PC-3 (cell line): ENCODE data around the gene UNC93A. TPM values are rescaled to one million over a fixed set of nuclear protein-coding genes. Genes with fewer than 3 reads are reported as not detected.
"Not testable (repeated sequence)": the region's sequence is repeated elsewhere in the genome, so short reads cannot be mapped to it uniquely, and the experiment has no call there.

ENCODE experiments used
- ATAC-seq: fragments of 200-7000 bp; cut with Tn5 transposase; 2 replicates; pipeline ENCODE4 v1.9.1; 2020; ENCODE audit warnings: mild to moderate bottlenecking, moderate library complexity
- BruUV-seq: library from RNA; stranded (reverse); fragments of 400-500 nt; replicated peaks from 2 replicates; lab custom pipeline; 2021; lab: Mats Ljungman, UMichigan
- CTCF ChIA-PET: fragments of 300-600 bp; sonication (Branson Sonifier 250); formaldehyde crosslinking; loops from one replicate; lab custom pipeline; 2022; ENCODE audit warnings: antibody characterized with exemption; lab: Charles Lee
- POLR2A ChIA-PET: fragments of 300-600 bp; sonication (Branson Sonifier 250); formaldehyde crosslinking; loops from one replicate; lab custom pipeline; 2022; ENCODE audit warnings: antibody characterized with exemption; ENCODE audit not compliant: unreplicated experiment; lab: Charles Lee
- DNase-seq: peaks from one replicate; pipeline ENCODE4 v3.0.0-alpha.2; 2015
- H2AFZ ChIP-seq: fragments of 300-600 bp; sonication (generic); 2 replicates; pipeline ENCODE4 v1.6.0; 2016; ENCODE audit warnings: antibody characterized with exemption, low read length
- H3F3A ChIP-seq: fragments of 300-600 bp; sonication (generic); one replicate; pipeline ENCODE4 v1.6.0; 2017; ENCODE audit warnings: antibody characterized with exemption, low read length, control low read depth, mild to moderate bottlenecking; ENCODE audit not compliant: unreplicated experiment
- H3K27ac ChIP-seq: fragments of 300-600 bp; sonication (generic); 2 replicates; pipeline ENCODE4 v1.5.1; 2016; ENCODE audit warnings: mild to moderate bottlenecking, low read length
- H3K27me3 ChIP-seq: fragments of 300-600 bp; sonication (generic); 2 replicates; pipeline ENCODE4 v1.6.1; 2016; ENCODE audit warnings: low read length, mixed read lengths
- H3K36me3 ChIP-seq: fragments of 300-600 bp; sonication (generic); 2 replicates; pipeline ENCODE4 v1.6.1; 2016; ENCODE audit warnings: low read depth, mixed run types, low read length, mixed read lengths
- H3K4me1 ChIP-seq: fragments of 300-600 bp; sonication (generic); 2 replicates; pipeline ENCODE4 v1.5.1; 2016; ENCODE audit warnings: low read length; ENCODE audit not compliant: insufficient read depth
- H3K4me2 ChIP-seq: fragments of 300-600 bp; sonication (generic); 2 replicates; pipeline ENCODE4 v1.6.0; 2016; ENCODE audit warnings: low read length
- H3K4me3 ChIP-seq: fragments of 300-600 bp; sonication (generic); 2 replicates; pipeline ENCODE4 v1.5.1; 2016; ENCODE audit warnings: mild to moderate bottlenecking, low read length, mixed read lengths
- H3K79me2 ChIP-seq: fragments of 300-600 bp; sonication (generic); 2 replicates; pipeline ENCODE4 v1.6.1; 2017; ENCODE audit warnings: low read length, mixed read lengths
- H3K9ac ChIP-seq: fragments of 300-600 bp; sonication (generic); 2 replicates; pipeline ENCODE4 v1.6.0; 2016; ENCODE audit warnings: mild to moderate bottlenecking, low read length
- H3K9me2 ChIP-seq: fragments of 300-600 bp; sonication (generic); replicated peaks from 2 replicates; pipeline ENCODE4 v1.6.1; 2016; ENCODE audit warnings: mixed run types, low read length, mixed read lengths
- H3K9me3 ChIP-seq: fragments of 300-600 bp; sonication (generic); 2 replicates; pipeline ENCODE4 v1.6.1; 2016; ENCODE audit warnings: low read length, mixed read lengths
- H4K20me1 ChIP-seq: fragments of 300-600 bp; sonication (generic); 2 replicates; pipeline ENCODE4 v1.6.1; 2016; ENCODE audit warnings: low read length, mixed read lengths
- EZH2 ChIP-seq: fragments of 300-600 bp; sonication (generic); IDR thresholded peaks from one replicate; pipeline ENCODE4 v1.6.1; 2017; ENCODE audit warnings: antibody characterized with exemption, mild to moderate bottlenecking, low read length; ENCODE audit not compliant: unreplicated experiment
- EZH2phosphoT487 ChIP-seq: fragments of 300-600 bp; sonication (generic); IDR thresholded peaks from 2 replicates; pipeline ENCODE4 v1.6.1; 2018; ENCODE audit warnings: mild to moderate bottlenecking, antibody characterized with exemption, low read length, borderline replicate concordance
- intact Hi-C: fragments of 100-400 bp; cut with micrococcal nuclease; formaldehyde crosslinking; loops from 2 replicates; pipeline ENCODE4 v1.9.0; 2023
- total RNA-seq: library from RNA; depleted of rRNA; stranded (reverse); fragments of >200 nt; gene quantifications from 2 replicates; pipeline ENCODE4 v1.2.3, GENCODE V29; 2014
- TF ChIP-seq, protein P1 (sequence below): fragments of 300-600 bp; sonication (generic); conservative IDR thresholded peaks from 2 replicates; pipeline ENCODE4 v1.5.1; 2017; ENCODE audit warnings: antibody characterized with exemption, low read depth, mild to moderate bottlenecking, low read length

The UNC93A gene
- total RNA-seq, 1 experiment from 2014 or later, result not detected

DNA sequence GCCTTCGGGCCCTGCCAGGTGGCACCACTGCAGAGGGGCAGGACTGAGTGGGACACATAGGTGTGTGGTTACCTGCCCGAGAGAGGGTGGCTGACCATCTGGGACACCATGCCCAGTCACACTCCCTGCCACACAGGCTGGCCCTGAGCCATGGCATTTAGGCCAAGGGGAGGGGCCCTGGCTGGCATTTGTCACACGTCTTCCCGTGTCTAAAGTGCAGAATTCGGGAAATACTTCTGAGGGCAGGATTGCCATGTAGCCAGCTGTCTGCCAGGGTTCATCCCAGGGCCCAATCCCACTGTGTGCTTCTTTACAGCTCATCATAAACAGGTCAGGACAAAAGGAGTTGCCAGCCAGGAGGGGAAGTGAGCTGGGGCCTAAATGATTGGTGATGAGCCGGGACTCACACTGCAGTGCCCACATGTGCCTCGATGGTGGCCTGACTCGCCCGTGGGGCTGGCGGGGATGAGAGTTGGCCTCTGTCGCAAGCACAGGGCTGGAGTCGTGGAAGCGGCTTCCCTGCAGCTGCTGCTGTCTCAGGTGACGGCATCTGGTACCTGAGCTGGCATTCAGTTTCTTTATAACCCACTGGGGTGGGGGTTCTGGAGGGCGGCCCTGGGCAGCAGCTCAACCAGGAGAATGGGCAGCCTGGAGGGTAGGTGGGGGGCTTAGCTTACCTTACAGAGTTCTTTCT lies 5.9 kb upstream of the UNC93A start:
- DNase-seq (no peak), ATAC-seq (no peak)
- no TSS peak for BruUV-seq
- no peak overlapping the region for H3K4me2 ChIP-seq
- H3K27ac ChIP-seq, result no peak overlapping the region
- no peaks in the 10 kb centered on the region for H3K9me3 ChIP-seq
- ChIA-PET POLR2A (no interaction called here), CTCF (no interaction called here)
- TF ChIP-seq EZH2 (no peak), EZH2phosphoT487 (no peak)
- TF ChIP-seq, protein P1, sequence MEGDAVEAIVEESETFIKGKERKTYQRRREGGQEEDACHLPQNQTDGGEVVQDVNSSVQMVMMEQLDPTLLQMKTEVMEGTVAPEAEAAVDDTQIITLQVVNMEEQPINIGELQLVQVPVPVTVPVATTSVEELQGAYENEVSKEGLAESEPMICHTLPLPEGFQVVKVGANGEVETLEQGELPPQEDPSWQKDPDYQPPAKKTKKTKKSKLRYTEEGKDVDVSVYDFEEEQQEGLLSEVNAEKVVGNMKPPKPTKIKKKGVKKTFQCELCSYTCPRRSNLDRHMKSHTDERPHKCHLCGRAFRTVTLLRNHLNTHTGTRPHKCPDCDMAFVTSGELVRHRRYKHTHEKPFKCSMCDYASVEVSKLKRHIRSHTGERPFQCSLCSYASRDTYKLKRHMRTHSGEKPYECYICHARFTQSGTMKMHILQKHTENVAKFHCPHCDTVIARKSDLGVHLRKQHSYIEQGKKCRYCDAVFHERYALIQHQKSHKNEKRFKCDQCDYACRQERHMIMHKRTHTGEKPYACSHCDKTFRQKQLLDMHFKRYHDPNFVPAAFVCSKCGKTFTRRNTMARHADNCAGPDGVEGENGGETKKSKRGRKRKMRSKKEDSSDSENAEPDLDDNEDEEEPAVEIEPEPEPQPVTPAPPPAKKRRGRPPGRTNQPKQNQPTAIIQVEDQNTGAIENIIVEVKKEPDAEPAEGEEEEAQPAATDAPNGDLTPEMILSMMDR, result no peak
- H3F3A ChIP-seq, result no peaks in the 10 kb centered on the region
- intact Hi-C loops, result no loop called here
- H4K20me1 ChIP-seq, result no peaks in the 10 kb centered on the region
- no peaks in the 10 kb centered on the region for H3K4me1 ChIP-seq
- 0 out of 2 replicates have a peak, but pooled peaks cover 17% of the 10 kb centered on the region for H3K27me3 ChIP-seq
- no peak overlapping the region for H3K4me3 ChIP-seq
- no peaks in the 10 kb centered on the region for H3K9me2 ChIP-seq
- H3K79me2 ChIP-seq, result no peaks in the 10 kb centered on the region
- no peak overlapping the region for H3K9ac ChIP-seq
- no peak overlapping the region for H2AFZ ChIP-seq
- H3K36me3 ChIP-seq, result no peaks in the 10 kb centered on the region

DNA sequence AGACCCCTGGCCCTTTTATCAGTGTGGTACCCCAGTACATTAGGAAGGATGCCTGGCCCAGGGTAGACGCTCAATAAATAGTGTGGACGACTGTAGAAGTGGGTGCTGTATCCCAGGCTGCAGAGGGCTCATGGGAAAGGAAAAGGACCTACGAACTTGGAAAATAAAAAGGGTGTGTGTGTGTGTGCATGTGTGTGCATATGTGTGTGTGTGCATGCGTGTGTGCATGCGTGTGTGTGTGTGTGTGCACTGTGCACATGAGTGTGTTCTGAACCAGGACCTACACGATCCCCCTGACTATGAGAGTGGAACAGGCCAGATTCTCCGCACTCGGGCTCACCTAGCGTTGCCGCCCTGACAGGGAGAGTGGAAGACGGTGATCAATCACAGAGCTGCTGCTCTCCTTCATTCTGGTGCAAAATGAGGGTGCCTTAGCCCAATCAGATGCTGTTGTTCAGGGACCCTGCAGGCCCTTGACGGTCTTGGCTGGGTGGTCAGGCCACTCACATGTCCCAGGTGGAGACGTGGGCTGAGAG lies 3.5 kb upstream of the UNC93A start:
- DNase-seq (no peak), ATAC-seq (no peak)
- intact Hi-C loops, result no loop called here
- POLR2A ChIA-PET, result no interaction called here
- TF ChIP-seq, protein P1, result no peak
- TF ChIP-seq EZH2 (no peak), EZH2phosphoT487 (no peak)
- no peak overlapping the region for H2AFZ ChIP-seq
- H3K9ac ChIP-seq, result no peak overlapping the region
- H3K79me2 ChIP-seq, result no peaks in the 10 kb centered on the region
- H3K4me2 ChIP-seq, result no peak overlapping the region
- H3K4me1 ChIP-seq, result no peaks in the 10 kb centered on the region
- H3K9me3 ChIP-seq, result no peaks in the 10 kb centered on the region
- H4K20me1 ChIP-seq, result no peaks in the 10 kb centered on the region
- 0 out of 2 replicates have a peak, but pooled peaks cover 28% of the 10 kb centered on the region for H3K27me3 ChIP-seq
- no peaks in the 10 kb centered on the region for H3K9me2 ChIP-seq
- H3K4me3 ChIP-seq, result no peak overlapping the region
- CTCF ChIA-PET, result no interaction called here
- no peak overlapping the region for H3K27ac ChIP-seq
- H3K36me3 ChIP-seq, result no peaks in the 10 kb centered on the region
- BruUV-seq, result no TSS peak
- no peaks in the 10 kb centered on the region for H3F3A ChIP-seq

DNA sequence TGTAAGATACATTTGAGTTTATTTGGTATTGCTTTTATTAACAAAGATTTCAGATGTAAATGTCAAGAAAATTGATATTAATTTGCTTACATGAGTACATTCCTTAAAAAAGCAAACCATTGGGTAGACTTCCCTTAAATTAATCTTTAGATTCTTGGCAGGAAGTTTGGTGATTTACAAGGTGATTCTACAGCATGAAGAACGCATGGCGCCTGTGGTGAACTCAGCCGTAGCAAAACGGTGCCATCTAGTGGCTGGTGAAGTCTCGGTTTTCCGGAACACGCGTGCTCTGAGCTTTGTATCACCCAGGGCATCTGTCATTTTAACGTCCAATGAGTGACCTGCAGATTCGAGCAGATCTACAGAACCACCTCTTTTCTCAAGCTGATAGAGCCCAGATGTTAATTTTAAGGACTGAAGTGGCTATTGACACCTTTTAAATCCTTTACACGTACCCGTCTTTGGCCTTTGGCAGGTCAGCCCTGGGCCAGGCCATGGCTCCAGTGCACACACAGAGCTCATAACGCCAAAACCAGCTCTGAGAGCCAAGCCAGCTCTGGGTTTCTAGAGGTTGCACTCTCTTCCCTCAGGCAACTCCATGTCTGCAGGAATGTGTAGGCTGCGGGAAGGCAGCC lies 2.4 kb upstream of the UNC93A start:
- H3K27me3 ChIP-seq, result 0 out of 2 replicates have a peak, but pooled peaks cover 20% of the 10 kb centered on the region
- BruUV-seq, H3K9me3 ChIP-seq, H2AFZ ChIP-seq, H3K9me2 ChIP-seq, H3K4me1 ChIP-seq, H3K79me2 ChIP-seq, H3K9ac ChIP-seq, H3K27ac ChIP-seq, CTCF ChIA-PET, POLR2A ChIA-PET, H3F3A ChIP-seq, H3K4me2 ChIP-seq, H4K20me1 ChIP-seq, intact Hi-C loops, H3K36me3 ChIP-seq, H3K4me3 ChIP-seq: not testable (repeated sequence)
- peak; percentile 75 for ATAC-seq
- DNase-seq, result peak; percentile 24
- TF ChIP-seq, protein P1, result peak; percentile 49; the same call in 1 of the 2 replicates

DNA sequence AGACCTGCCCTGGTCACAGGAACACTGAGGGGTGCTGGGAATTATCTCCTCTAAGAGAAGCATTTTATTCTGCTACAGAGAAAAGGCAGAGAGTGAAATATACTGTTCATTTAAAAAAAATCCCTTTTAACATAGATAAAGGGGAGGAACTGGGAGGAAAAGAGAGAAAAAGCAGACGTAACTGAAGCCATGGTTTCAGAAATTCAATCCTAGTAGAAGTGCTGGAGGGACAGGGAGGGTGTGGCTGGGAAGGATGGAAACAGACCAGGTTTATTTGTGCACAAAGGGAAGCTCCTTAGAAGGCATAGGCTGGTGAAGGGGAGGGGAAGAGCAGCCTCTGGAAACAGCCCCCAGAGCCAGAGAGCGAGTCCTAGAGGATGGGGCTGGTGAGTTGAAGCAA lies 1.8 kb upstream of the UNC93A start:
- H2AFZ ChIP-seq, intact Hi-C loops, H3K4me1 ChIP-seq, POLR2A ChIA-PET, ATAC-seq, H3K36me3 ChIP-seq, H3K4me3 ChIP-seq, H3K9ac ChIP-seq, CTCF ChIA-PET, H3K9me3 ChIP-seq, H3K4me2 ChIP-seq, H3K79me2 ChIP-seq, H3K27ac ChIP-seq, H3K9me2 ChIP-seq, BruUV-seq, H3F3A ChIP-seq, DNase-seq, H4K20me1 ChIP-seq: not testable (repeated sequence)
- H3K27me3 ChIP-seq, result 0 out of 2 replicates have a peak, but pooled peaks cover 16% of the 10 kb centered on the region
